Measurements from ENCODE around the gene TLCD2.
A peak's percentile ranks its signal among the peaks of the same experiment; 100 is the strongest.

The TLCD2 gene

GRCh38 chr17:1709971-1710806, at the start of gene TLCD2:
Gene TLCD2, minus strand, starts transcription at chr17:1710377. Its CDS starts 135 bp downstream, at chr17:1710242.
- TF ChIP-seq REST (IDR thresholded peaks at IDR 0.05; ENCODE audit: low read depth) (no peak), USF1 (IDR thresholded peaks at IDR 0.05) (no peak), MAX (IDR thresholded peaks at IDR 0.05) (no peak; the same call in 1 of the 2 replicates), EP300 (IDR thresholded peaks at IDR 0.05; ENCODE audit: borderline replicate concordance) (0 out of 2 replicates have a peak, but pooled peaks have one; percentile 20), TCF12 (IDR thresholded peaks at IDR 0.05; ENCODE audit: low read depth) (peak; percentile 49; the same call in 1 of the 2 replicates), FOXM1 (IDR thresholded peaks at IDR 0.05; ENCODE audit: borderline replicate concordance, low read depth) (no peak), ZBTB7A (IDR thresholded peaks at IDR 0.05; ENCODE audit: low read depth) (peak; percentile 89), EGR1 (IDR thresholded peaks at IDR 0.05) (peak; percentile 40; the same call in 1 of the 2 replicates), YY1 (IDR thresholded peaks at IDR 0.05; ENCODE audit: low read depth) (no peak), TAF1 (IDR thresholded peaks at IDR 0.05; ENCODE audit: low read depth) (no peak), TEAD4 (IDR thresholded peaks at IDR 0.05) (0 out of 2 replicates have a peak, but pooled peaks have one; percentile 11), RAD21 (IDR thresholded peaks at IDR 0.05; ENCODE audit: low read depth) (no peak), NFIC (IDR thresholded peaks at IDR 0.05) (no peak), CEBPB (IDR thresholded peaks at IDR 0.05) (no peak), CREB1 (IDR thresholded peaks at IDR 0.05; ENCODE audit: low read depth) (no peak)

- no peak for TF ChIP-seq TEAD4 (IDR thresholded peaks at IDR 0.05)
- TF ChIP-seq FOXM1 (IDR thresholded peaks at IDR 0.05; ENCODE audit: borderline replicate concordance, low read depth) = no peak
- no peak for TF ChIP-seq USF1 (IDR thresholded peaks at IDR 0.05)
- no peak for TF ChIP-seq MAX (IDR thresholded peaks at IDR 0.05)
- no peak for TF ChIP-seq YY1 (IDR thresholded peaks at IDR 0.05; ENCODE audit: low read depth)
- no peak for TF ChIP-seq CEBPB (IDR thresholded peaks at IDR 0.05)
- TF ChIP-seq NFIC (IDR thresholded peaks at IDR 0.05) = no peak
- TF ChIP-seq REST (IDR thresholded peaks at IDR 0.05; ENCODE audit: low read depth) = no peak
- no peak for TF ChIP-seq CREB1 (IDR thresholded peaks at IDR 0.05; ENCODE audit: low read depth)
- TF ChIP-seq ZBTB7A (IDR thresholded peaks at IDR 0.05; ENCODE audit: low read depth) = no peak
- TF ChIP-seq EGR1 (IDR thresholded peaks at IDR 0.05) = no peak
- TF ChIP-seq TAF1 (IDR thresholded peaks at IDR 0.05; ENCODE audit: low read depth) = no peak
- TF ChIP-seq TCF12 (IDR thresholded peaks at IDR 0.05; ENCODE audit: low read depth) = no peak
- TF ChIP-seq EP300 (IDR thresholded peaks at IDR 0.05; ENCODE audit: borderline replicate concordance) = no peak
- no peak for TF ChIP-seq RAD21 (IDR thresholded peaks at IDR 0.05; ENCODE audit: low read depth)
Measured at GRCh38 chr17:1759529-1759928, 49.4 kb upstream of the TLCD2 start.

- TF ChIP-seq RAD21 (IDR thresholded peaks at IDR 0.05; ENCODE audit: low read depth) = no peak
- no peak for TF ChIP-seq REST (IDR thresholded peaks at IDR 0.05; ENCODE audit: low read depth)
- no peak for TF ChIP-seq TEAD4 (IDR thresholded peaks at IDR 0.05)
- TF ChIP-seq ZBTB7A (IDR thresholded peaks at IDR 0.05; ENCODE audit: low read depth) = no peak
- TF ChIP-seq EP300 (IDR thresholded peaks at IDR 0.05; ENCODE audit: borderline replicate concordance) = no peak
- TF ChIP-seq YY1 (IDR thresholded peaks at IDR 0.05; ENCODE audit: low read depth) = no peak
- no peak for TF ChIP-seq FOXM1 (IDR thresholded peaks at IDR 0.05; ENCODE audit: borderline replicate concordance, low read depth)
- no peak for TF ChIP-seq USF1 (IDR thresholded peaks at IDR 0.05)
Measured at GRCh38 chr17:1758807-1759206, 48.6 kb upstream of the TLCD2 start.
